Stimulated activated CD8-positive, alpha-beta memory T cell treated with anti-CD3 and anti-CD28 coated beads, Interleukin-7, amount 100 ng/mL, for 1 hour (primary cell): ENCODE measurements around the gene ANKS4B.
"Not testable (repeated sequence)": the region's sequence is repeated elsewhere in the genome, so short reads cannot be mapped to it uniquely, and the experiment has no call there.

ENCODE experiments used
- DNase-seq, 2 donors: peaks; one replicate each; pipeline ENCODE4 v3.0.0-alpha.2; 2020; ENCODE audit warnings: low read depth in 2 of 2

The ANKS4B gene

DNA sequence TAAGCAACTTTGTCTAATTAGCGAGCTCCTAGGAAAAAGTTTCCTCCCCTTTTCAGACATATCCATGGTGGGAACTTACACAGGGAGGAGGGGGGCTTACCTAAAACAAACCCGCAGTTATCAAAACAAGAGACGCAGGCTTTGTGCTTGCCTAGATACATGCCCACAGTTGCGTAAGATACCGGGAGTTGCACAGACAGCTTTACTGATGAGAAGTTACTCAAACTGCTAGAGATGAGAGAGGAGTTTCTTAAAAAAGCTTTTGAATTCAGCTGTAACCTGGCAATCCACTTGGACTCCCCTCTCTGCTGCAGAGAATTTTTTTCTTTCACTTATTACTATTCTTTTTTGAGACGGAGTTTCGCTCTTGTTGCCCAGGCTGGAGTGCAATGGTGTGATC, 15.3 kb upstream of the ANKS4B start:
- DNase-seq, result no peak

DNA sequence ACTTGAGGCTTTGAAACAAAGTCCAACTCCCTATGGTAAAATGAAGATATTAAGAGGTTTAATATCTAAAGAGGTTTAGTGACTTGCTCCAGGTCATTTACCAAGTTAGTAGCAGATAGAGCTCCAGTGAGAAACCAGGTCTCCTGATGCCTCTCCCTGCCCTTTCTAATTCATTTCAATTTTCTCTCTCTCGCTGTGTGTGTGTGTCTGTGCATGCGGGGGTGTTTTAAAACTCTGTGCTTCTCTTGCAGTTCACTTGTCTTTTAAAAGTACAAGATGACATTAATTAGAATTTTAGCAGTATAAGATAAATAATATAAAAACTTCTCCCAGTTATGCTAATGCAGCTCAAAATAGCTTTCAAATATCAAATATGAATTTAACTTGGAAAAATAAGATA, 13.9 kb upstream of the ANKS4B start:
- no peak for DNase-seq

DNA sequence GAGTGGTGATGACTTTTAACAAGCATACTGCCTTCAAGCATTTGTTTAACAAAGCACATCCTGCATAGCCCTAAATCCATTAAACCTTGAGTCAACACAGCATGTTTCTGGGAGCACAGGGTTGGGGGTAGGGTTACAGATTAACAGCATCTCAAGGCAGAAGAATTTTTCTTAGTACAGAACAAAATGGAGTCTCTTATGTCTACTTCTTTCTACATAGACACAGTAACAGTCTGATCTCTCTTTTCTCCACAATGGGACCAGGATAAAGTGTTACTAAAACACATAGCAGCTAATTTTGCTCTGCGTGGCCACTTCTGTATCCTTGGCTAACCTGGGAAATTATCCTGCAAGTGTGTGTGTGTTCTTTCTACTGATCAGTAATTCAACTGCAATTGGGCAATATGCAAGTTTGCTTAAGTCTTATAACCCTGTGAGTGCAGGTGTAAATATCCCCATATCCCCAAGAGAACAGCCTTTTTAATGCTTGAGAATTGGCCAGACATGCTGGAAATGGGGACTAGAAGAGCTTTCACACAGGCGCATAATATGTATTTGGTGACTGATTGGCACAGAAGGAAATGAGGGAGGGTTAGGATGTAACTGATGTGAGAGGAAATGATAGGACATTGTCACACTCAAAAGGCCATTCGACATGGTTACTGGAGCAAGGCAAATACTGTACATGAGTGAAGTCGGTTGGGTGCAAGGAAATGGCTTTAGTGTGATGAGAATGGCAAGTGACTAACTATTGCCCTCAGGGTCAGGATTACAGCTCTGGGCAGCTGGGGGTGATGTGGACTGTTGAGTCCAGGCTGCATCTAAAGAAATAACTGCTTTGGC, 10.8 kb upstream of the ANKS4B start:
- no peak for DNase-seq

DNA sequence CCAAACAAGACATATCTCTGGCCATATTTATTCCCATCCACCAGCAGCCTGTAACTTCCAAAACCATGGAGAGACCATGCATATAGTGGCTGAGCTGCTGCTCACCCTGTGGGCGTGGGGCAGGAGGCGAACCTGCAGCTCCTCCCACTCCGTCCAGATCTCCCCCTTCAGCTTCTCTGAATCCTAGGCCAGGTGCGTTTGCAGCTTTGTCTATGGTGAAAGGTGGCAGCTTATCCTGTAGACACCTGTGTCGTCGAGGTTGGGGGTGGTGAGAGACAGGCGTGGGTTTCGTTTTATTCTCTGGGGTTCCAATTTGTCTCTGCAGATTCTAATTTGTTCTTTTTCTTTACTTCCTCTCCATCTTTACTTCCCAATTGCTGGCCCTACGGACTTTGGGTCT, 9.7 kb upstream of the ANKS4B start:
- DNase-seq, result no peak

DNA sequence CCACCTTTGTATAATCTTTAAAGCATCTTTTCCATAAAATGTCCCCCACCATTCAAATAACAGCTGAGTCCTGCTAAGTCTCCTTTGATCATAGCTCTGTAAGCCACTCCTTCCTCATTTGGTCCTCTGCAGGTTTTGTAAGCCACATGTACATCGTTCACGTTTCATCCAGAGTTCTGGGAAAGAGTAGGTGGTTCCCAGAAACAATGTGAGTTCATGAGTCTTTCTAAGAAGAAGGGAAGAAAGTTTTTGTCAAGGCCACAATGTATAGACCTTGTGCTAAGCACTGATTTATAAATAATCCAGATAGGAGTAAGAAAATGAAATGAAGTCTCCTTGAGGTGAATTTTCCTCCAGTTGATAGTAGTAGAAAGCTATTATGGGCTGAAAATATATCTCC, 8.7 kb upstream of the ANKS4B start:
- no peak for DNase-seq

DNA sequence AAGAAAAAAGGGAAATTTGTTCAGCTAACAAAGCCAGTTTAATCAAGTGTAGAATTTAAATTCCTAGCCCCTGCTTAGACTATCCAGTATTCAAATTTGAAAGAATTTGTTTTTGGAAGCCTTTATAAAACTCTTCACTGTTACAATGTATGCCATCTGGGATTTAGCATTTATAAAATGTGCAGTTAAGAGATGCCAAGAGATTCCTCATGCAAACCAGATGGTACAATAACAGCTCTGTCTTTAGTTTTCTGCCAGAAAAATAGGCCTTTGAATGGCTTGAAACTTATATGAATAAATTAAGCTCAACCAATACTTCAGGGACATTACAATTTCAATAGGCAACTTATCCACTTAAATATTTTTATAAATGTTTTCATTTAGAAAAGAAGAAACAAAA, 6.8 kb upstream of the ANKS4B start:
- DNase-seq, result no peak

GRCh38 chr16:21227866-21228265, 5.6 kb upstream of the ANKS4B start:
- DNase-seq, result no peak

DNA sequence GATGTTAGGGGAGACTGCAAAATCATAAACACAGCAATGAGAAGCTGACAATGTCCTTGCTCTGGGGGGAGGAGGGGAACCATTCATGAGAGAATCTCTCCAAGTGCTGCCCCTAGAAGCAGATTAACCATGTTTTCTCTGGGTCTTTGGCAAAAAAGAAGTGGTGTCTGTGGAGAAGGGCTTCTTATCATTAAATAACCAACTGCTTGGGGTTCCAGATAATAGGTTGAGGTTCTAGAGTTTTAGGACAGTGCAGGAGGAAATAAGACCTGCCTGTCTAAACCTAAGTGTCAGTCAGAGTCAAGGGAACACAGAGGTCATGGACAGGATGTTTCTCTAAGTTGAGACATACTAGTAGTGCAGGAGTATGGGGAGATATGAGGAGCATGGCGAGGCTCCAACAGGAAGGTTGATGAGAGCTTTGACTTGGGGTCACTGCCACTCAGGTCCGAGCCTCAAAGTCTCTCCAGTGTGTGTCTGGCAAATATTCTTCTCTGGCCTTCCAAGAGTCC, 5.1 kb upstream of the ANKS4B start:
- no peak for DNase-seq

DNA sequence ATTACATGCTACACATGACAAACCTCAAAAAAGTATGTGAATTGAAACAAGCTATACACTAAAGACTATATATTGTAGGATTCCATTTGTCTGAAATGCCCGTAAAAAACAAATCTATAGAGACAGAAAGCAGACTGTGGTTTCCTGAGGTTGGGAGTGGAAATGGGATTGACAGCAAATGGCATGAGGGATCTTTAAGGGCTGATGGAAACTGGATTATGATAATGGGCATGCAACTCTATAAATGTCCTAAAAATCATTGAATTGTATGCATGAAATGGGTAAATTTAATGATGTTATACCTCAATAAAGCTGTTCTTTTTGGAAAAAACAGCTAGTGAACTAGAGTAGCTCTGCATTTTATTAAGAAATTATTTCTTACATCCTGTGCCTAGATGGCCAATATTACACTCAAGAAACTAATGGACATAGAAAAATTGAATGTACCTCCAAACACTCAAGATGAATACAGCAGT, 416 bp upstream of the ANKS4B start:
- DNase-seq, result no peak

DNA sequence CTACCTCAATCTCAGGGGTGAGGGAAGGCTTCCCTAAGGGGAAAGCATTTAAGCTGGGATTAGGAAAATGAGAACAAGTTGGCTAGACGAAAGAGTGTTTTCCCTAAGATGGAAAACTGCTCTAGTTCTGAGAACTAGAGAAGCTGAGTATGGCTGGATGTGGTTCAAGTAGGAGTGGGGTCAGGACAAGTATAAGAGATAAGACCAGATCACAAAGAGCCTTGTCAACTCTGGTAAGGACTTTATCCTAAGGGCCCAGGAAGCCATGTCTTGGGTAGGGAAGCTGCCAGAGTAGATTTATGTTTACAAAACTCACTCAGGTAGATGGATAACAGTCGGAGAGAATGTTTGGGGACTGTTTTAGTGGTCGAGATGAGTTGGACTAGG, 1.7 kb downstream of the ANKS4B start:
- DNase-seq, result no peak

DNA sequence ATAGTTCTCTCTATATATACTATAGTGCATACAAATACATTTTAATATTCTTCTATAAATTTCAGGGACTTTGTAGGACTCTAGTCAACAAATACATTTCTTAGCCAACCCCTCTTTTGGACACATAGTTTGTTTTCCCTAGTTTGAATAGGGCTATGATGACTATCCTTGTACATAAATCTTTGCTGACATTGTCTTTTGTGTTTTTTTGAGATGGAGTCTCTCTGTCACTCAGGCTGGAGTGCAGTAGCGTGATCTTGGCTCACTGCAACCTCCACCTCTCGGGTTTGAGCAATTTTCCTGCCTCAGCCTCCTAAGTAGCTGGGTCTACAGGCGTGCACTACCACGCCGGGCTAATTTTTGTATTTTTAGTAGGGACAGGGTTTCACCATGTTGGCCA, 3.3 kb downstream of the ANKS4B start:
- DNase-seq, result no peak

GRCh38 chr16:21239646-21240045, 6.1 kb downstream of the ANKS4B start:
- no peak for DNase-seq

DNA sequence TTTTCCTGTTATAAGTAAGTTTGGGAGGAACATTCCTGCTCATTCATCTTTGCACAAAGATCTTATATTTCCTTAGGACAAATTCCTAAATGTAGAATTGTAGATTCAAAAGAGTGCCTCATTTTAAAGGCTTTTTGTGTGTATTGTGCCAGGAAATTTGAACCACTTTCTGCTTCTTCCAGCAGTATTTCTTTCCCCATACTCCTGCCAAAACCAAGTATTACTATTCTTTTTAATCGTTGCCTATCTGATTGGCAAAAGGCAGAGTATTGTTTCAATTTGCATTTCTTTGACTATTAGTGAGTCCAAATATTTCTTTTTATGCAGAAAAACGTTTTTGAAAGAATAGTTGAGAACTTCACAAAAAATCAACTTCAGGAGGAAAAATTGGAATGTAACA, 9.3 kb downstream of the ANKS4B start:
- DNase-seq, result no peak

DNA sequence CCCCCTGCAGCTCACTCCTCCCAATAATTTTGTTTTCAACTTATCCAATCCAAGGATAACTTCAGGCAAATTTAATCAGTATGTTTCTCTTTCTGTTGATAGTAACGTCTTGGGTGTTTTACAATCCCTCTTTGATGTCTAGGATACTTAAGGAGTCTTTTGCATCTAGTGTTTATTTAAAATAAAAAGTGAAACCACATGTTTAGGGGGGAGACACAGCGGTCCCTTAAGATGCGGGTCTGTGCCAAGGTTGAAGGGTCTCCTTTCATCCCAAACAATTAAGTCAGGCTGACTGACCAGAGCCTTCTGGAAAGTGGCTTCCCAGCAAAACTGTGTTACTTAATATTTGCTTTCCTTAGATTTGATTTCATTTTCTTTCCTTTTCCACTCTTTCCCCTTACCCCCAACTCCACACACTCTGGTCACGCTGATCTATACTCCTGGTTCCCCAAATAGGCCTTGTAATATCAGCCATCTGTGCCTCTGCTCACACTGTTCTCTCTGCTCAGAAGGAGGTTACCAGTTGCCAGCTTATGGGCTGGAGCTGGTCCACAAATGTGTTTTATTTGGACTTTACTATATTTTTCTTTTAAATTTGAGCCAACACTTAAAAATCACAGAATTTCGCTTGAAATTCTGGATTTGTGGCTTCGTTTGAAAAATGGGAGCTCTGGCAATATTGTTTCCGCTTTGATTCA, 11.2 kb downstream of the ANKS4B start:
- no peak for DNase-seq

- not testable (repeated sequence) for DNase-seq
Observed at GRCh38 chr16:21248179-21248578, 14.7 kb downstream of the ANKS4B start.

DNA sequence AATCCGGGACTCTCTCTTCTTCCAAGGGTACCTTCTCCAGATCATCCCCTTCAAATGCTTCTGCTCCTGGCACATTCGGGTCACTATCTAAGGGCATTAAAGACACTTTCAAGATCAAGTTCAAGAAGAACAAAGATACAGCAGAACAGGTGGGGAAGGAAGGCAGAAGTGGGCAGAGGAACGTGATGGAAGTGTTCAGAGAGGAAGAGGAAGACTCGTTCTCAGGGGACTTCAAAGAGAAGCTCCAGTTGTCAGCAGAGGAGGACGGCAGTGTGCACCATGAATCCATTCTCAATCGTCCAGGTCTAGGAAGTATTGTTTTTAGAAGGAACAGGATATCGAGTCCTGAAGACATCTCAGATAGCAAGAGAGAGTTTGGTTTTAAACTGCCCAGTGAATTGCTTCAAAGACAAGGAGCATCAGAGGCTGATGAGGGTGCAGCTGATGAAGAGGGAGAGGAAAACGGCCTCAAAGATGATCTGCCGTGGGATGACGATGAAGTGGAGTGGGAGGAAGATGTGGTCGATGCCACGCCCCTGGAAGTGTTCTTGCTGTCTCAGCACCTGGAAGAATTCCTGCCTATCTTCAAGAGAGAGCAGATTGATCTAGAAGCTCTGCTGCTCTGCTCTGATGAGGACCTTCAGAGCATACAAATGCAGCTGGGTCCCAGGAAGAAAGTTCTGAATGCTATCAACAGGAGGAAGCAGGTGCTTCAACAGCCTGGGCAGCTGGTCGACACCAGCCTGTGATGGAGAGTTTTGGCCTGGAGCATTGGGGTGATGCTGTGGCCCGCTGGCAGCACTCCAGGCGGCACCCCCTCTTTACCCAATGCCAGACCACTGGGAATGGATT, 16.8 kb downstream of the ANKS4B start:
- DNase-seq, result no peak

- DNase-seq, result no peak
Observed at GRCh38 chr16:21253470-21253869, 20.0 kb downstream of the ANKS4B start.

DNA sequence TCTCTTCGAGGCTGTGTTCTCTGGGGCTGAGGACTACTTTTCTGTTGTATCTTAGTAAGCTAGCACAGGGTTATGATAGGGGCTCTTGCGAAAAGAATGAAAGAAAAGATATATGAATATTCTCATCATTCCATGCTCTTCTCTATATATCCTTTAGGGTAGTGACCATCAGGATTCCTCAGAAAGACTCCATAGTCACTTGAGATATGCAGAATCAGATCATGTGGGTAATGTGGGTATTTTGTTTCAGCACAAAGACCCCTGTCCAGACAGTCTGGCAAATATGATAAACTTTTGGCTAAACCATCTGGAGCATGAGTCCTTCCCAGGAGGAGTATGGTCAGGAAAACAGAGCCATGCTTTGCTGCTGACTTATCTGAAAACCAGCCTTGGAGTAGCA, 23.1 kb downstream of the ANKS4B start:
- no peak for DNase-seq

GRCh38 chr16:21257284-21257683, 23.8 kb downstream of the ANKS4B start:
- DNase-seq, result no peak

- no peak for DNase-seq
Observed at GRCh38 chr16:21260870-21261791, 27.6 kb downstream of the ANKS4B start.
